ENCODE results near the gene TRPC4. TPM values are rescaled to one million over a fixed set of nuclear protein-coding genes. Genes with fewer than 3 reads are reported as not detected.

TRPC4 gene
- total RNA-seq, 2 experiments from 2014 or later = not detected

DNA sequence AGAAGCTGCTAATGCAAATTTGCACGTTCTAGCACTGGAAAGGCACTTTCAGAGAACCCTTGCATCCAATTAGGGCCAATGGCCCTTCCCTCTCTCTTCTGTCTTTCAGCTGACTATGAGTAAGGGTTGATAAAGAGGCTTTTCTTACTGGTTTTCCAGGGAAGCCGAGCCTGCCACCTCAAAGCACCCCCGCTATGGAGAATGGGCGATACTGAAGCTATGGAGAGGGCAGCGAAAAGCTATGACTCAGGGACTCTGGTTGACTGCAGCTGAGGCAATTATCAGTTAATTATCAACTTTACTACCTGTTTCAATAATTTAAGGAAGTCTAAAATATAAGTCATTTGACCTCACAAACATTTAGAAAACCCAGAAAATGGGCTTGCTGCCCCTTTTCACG lies 115.8 kb downstream of the TRPC4 start:
- Histone ChIP-seq H2AFZ (ENCODE audit: low read length) (no peak overlapping the region), H3K9me3 (ENCODE audit: low read length) (no peaks in the 10 kb centered on the region), H3K4me3 (ENCODE audit: low read depth, low read length, poor library complexity, severe bottlenecking) (no peak overlapping the region), H3K36me3 (ENCODE audit: insufficient read depth, low read length) (no peaks in the 10 kb centered on the region), H3K4me2 (ENCODE audit: low read length) (no peak overlapping the region), H3K79me2 (ENCODE audit: insufficient read depth, low read depth, low read length) (no peaks in the 10 kb centered on the region), H3K9me2 (ENCODE audit: insufficient read depth, low read length) (no peaks in the 10 kb centered on the region), H3K27ac (ENCODE audit: low read depth, low read length, poor library complexity, severe bottlenecking) (no peak overlapping the region), H3K4me1 (ENCODE audit: insufficient read depth, low read length, poor library complexity, severe bottlenecking) (no peaks in the 10 kb centered on the region), H4K20me1 (ENCODE audit: insufficient read depth, low read length) (no peaks in the 10 kb centered on the region)
- no peak for DNase-seq (ENCODE audit: low spot score)
- CTCF ChIA-PET (ENCODE audit: unreplicated experiment) = no interaction called here
- no TSS peak for BruUV-seq (replicated peaks)
- TF ChIP-seq, protein P1, sequence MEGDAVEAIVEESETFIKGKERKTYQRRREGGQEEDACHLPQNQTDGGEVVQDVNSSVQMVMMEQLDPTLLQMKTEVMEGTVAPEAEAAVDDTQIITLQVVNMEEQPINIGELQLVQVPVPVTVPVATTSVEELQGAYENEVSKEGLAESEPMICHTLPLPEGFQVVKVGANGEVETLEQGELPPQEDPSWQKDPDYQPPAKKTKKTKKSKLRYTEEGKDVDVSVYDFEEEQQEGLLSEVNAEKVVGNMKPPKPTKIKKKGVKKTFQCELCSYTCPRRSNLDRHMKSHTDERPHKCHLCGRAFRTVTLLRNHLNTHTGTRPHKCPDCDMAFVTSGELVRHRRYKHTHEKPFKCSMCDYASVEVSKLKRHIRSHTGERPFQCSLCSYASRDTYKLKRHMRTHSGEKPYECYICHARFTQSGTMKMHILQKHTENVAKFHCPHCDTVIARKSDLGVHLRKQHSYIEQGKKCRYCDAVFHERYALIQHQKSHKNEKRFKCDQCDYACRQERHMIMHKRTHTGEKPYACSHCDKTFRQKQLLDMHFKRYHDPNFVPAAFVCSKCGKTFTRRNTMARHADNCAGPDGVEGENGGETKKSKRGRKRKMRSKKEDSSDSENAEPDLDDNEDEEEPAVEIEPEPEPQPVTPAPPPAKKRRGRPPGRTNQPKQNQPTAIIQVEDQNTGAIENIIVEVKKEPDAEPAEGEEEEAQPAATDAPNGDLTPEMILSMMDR (conservative IDR thresholded peaks at IDR 0.05; ENCODE audit: low read length) = no peak
- TF ChIP-seq EZH2phosphoT487 (IDR thresholded peaks at IDR 0.05; ENCODE audit: borderline replicate concordance, low read depth, low read length) = no peak
- intact Hi-C loops (cut with micrococcal nuclease; ENCODE audit: unreplicated experiment) = no loop called here
- POLR2A ChIA-PET = no interaction called here

DNA sequence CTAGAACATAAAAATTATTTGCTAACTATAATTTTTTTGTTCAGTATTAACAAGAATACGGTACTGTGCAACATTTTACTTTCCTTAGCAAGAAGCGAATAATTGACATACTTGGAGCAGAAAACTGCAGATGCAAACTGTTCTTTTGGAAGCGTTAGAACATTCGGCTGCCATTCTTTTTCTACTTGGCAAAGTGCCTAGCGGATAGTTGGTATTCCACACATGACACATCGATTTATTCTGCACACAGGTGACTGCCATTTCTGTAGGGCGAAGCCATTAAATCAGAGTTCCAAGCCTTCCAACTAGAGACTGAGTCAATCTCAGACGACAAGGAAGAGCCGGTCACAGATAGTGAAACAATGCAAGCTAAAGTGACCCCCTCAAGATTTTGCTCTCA lies 117.4 kb downstream of the TRPC4 start:
- no peak overlapping the region for H3K27ac ChIP-seq (ENCODE audit: low read depth, low read length, poor library complexity, severe bottlenecking)
- no peak overlapping the region for H3K4me2 ChIP-seq (ENCODE audit: low read length)
- H4K20me1 ChIP-seq (ENCODE audit: insufficient read depth, low read length) = no peaks in the 10 kb centered on the region
- H3K79me2 ChIP-seq (ENCODE audit: insufficient read depth, low read depth, low read length) = no peaks in the 10 kb centered on the region
- intact Hi-C loops (cut with micrococcal nuclease; ENCODE audit: unreplicated experiment) = no loop called here
- H3K36me3 ChIP-seq (ENCODE audit: insufficient read depth, low read length) = no peaks in the 10 kb centered on the region
- no peaks in the 10 kb centered on the region for H3K9me2 ChIP-seq (ENCODE audit: insufficient read depth, low read length)
- no TSS peak for BruUV-seq (replicated peaks)
- no peaks in the 10 kb centered on the region for H3K9me3 ChIP-seq (ENCODE audit: low read length)
- H3K4me3 ChIP-seq (ENCODE audit: low read depth, low read length, poor library complexity, severe bottlenecking) = no peak overlapping the region
- DNase-seq (ENCODE audit: low spot score) = no peak
- POLR2A ChIA-PET = no interaction called here
- CTCF ChIA-PET (ENCODE audit: unreplicated experiment) = no interaction called here
- no peak for TF ChIP-seq EZH2phosphoT487 (IDR thresholded peaks at IDR 0.05; ENCODE audit: borderline replicate concordance, low read depth, low read length)
- TF ChIP-seq, protein P1 (conservative IDR thresholded peaks at IDR 0.05; ENCODE audit: low read length) = no peak
- no peaks in the 10 kb centered on the region for H3K4me1 ChIP-seq (ENCODE audit: insufficient read depth, low read length, poor library complexity, severe bottlenecking)
- H2AFZ ChIP-seq (ENCODE audit: low read length) = no peak overlapping the region

DNA sequence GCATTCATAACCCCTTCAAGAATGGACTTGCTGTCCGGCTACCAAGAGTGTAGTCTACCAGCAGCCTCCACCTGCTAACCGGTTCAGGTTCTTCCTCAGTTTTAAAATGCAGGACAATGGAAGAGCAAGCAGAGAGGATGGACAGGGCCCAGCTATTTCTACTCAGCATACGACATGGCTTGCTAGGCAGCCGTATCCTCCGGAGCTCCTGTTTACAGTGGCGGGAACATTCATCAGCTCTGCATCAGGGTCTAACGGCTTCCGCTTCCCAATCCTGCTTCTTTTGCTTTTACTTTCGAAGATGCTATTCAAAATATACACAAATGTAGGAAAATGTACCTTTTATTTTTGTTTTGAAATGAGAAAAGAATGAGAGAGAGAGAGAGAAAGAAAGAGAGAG lies 118.5 kb downstream of the TRPC4 start:
- ChIA-PET POLR2A (no interaction called here), CTCF (ENCODE audit: unreplicated experiment) (no interaction called here)
- H3K79me2 ChIP-seq (ENCODE audit: insufficient read depth, low read depth, low read length) = no peaks in the 10 kb centered on the region
- BruUV-seq (replicated peaks) = no TSS peak
- no peaks in the 10 kb centered on the region for H3K9me2 ChIP-seq (ENCODE audit: insufficient read depth, low read length)
- H3K4me1 ChIP-seq (ENCODE audit: insufficient read depth, low read length, poor library complexity, severe bottlenecking) = no peaks in the 10 kb centered on the region
- intact Hi-C loops (cut with micrococcal nuclease; ENCODE audit: unreplicated experiment) = no loop called here
- no peak overlapping the region for H2AFZ ChIP-seq (ENCODE audit: low read length)
- H3K27ac ChIP-seq (ENCODE audit: low read depth, low read length, poor library complexity, severe bottlenecking) = no peak overlapping the region
- H4K20me1 ChIP-seq (ENCODE audit: insufficient read depth, low read length) = no peaks in the 10 kb centered on the region
- H3K9me3 ChIP-seq (ENCODE audit: low read length) = no peaks in the 10 kb centered on the region
- no peak for DNase-seq (ENCODE audit: low spot score)
- H3K4me3 ChIP-seq (ENCODE audit: low read depth, low read length, poor library complexity, severe bottlenecking) = no peak overlapping the region
- no peak overlapping the region for H3K4me2 ChIP-seq (ENCODE audit: low read length)
- no peak for TF ChIP-seq EZH2phosphoT487 (IDR thresholded peaks at IDR 0.05; ENCODE audit: borderline replicate concordance, low read depth, low read length)
- TF ChIP-seq, protein P1 (conservative IDR thresholded peaks at IDR 0.05; ENCODE audit: low read length) = no peak
- H3K36me3 ChIP-seq (ENCODE audit: insufficient read depth, low read length) = no peaks in the 10 kb centered on the region

Measured in OCI-LY7 (cell line).